Endothelial cell (in vitro differentiated cells): ENCODE results near the gene EIF3D. TPM values are rescaled to one million over a fixed set of nuclear protein-coding genes. Genes with fewer than 3 reads are reported as not detected.

Experiments
- DNase-seq: peaks from one replicate; pipeline ENCODE4 v3.0.0; 2021; ENCODE audit warnings: low spot score
- H3K27ac Mint-ChIP-seq: one replicate; pipeline ENCODE4 v1.8.0; 2021; ENCODE audit warnings: mixed read lengths, inconsistent platforms; ENCODE audit not compliant: unreplicated experiment
- H3K27me3 Mint-ChIP-seq: one replicate; pipeline ENCODE4 v1.8.0; 2021; ENCODE audit warnings: mild to moderate bottlenecking, moderate library complexity, mixed read lengths, inconsistent platforms; ENCODE audit not compliant: unreplicated experiment
- H3K36me3 Mint-ChIP-seq: one replicate; pipeline ENCODE4 v1.8.0; 2021; ENCODE audit warnings: mild to moderate bottlenecking, low read depth, mixed read lengths, inconsistent platforms; ENCODE audit not compliant: unreplicated experiment
- H3K4me1 Mint-ChIP-seq: one replicate; pipeline ENCODE4 v1.8.0; 2021; ENCODE audit warnings: mild to moderate bottlenecking, mixed read lengths, inconsistent platforms; ENCODE audit not compliant: unreplicated experiment
- H3K4me3 Mint-ChIP-seq: one replicate; pipeline ENCODE4 v1.8.0; 2021; ENCODE audit warnings: mild to moderate bottlenecking, mixed read lengths, inconsistent platforms; ENCODE audit not compliant: unreplicated experiment
- H3K9me3 Mint-ChIP-seq: one replicate; pipeline ENCODE4 v1.8.0; 2021; ENCODE audit warnings: mixed read lengths, inconsistent platforms; ENCODE audit not compliant: unreplicated experiment
- total RNA-seq: library from RNA; stranded (reverse); fragmentation: NEBNext Ultra II Directional; extraction: Animal tissue kit (Norgen Biotek cat#: 25700); gene quantifications from one replicate; pipeline ENCODE4 v1.2.1, GENCODE V29; 2021; ENCODE audit not compliant: unreplicated experiment
- TF ChIP-seq, protein P1 (sequence below): fragments of 200-600 bp; sonication (generic); IDR thresholded peaks from one replicate; pipeline ENCODE4 v1.5.0; 2021; ENCODE audit warnings: antibody characterized with exemption; ENCODE audit not compliant: unreplicated experiment

EIF3D gene
- total RNA-seq, 1 donor from 2014 or later, result 189 TPM

DNA sequence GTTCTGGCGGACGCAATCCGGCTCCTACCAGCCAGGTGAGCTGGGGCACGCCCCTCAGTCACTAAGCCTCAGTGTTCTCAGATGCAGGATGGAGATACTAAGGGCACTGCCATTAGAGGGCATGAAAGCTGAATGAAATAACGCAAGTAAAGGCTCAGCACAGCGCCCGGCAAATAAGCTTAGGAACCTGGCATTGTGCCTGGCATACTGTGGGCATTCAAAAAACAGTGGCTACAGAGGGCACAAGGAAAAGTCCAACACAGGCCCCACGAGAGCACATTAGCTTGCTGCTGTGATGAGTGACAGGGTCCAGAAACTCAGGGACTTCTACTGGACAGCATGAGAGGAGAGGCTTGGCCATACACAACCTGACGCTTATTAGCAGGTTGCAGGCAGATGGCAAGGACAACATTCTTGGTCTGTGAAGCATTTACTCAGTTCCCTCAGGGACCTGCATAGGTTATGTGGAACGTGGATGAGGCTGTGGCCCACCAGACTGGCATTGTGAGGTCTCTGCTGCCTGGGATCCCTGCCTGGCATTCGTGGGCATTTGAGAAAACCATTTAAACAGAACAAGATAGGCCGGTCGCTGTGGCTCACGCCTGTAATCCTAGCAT lies 59.8 kb downstream of the EIF3D start:
- H3K36me3 Mint-ChIP-seq, result peaks cover 9% of the 10 kb centered on the region
- TF ChIP-seq, protein P1, sequence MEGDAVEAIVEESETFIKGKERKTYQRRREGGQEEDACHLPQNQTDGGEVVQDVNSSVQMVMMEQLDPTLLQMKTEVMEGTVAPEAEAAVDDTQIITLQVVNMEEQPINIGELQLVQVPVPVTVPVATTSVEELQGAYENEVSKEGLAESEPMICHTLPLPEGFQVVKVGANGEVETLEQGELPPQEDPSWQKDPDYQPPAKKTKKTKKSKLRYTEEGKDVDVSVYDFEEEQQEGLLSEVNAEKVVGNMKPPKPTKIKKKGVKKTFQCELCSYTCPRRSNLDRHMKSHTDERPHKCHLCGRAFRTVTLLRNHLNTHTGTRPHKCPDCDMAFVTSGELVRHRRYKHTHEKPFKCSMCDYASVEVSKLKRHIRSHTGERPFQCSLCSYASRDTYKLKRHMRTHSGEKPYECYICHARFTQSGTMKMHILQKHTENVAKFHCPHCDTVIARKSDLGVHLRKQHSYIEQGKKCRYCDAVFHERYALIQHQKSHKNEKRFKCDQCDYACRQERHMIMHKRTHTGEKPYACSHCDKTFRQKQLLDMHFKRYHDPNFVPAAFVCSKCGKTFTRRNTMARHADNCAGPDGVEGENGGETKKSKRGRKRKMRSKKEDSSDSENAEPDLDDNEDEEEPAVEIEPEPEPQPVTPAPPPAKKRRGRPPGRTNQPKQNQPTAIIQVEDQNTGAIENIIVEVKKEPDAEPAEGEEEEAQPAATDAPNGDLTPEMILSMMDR, result no peak
- peaks cover 12% of the 10 kb centered on the region for H3K4me1 Mint-ChIP-seq
- no peak for DNase-seq
- no peaks in the 10 kb centered on the region for H3K9me3 Mint-ChIP-seq
- H3K4me3 Mint-ChIP-seq, result no peak overlapping the region
- no peak overlapping the region for H3K27ac Mint-ChIP-seq
- no peaks in the 10 kb centered on the region for H3K27me3 Mint-ChIP-seq

- H3K27me3 Mint-ChIP-seq, result peaks cover 3% of the 10 kb centered on the region
- no peak for DNase-seq
- H3K4me3 Mint-ChIP-seq, result no peak overlapping the region
- H3K36me3 Mint-ChIP-seq, result peaks cover 9% of the 10 kb centered on the region
- no peaks in the 10 kb centered on the region for H3K9me3 Mint-ChIP-seq
- TF ChIP-seq, protein P1, result no peak
- no peak overlapping the region for H3K27ac Mint-ChIP-seq
- peaks cover 6% of the 10 kb centered on the region for H3K4me1 Mint-ChIP-seq
Observed at GRCh38 chr22:36467946-36468345, 61.0 kb downstream of the EIF3D start.

DNA sequence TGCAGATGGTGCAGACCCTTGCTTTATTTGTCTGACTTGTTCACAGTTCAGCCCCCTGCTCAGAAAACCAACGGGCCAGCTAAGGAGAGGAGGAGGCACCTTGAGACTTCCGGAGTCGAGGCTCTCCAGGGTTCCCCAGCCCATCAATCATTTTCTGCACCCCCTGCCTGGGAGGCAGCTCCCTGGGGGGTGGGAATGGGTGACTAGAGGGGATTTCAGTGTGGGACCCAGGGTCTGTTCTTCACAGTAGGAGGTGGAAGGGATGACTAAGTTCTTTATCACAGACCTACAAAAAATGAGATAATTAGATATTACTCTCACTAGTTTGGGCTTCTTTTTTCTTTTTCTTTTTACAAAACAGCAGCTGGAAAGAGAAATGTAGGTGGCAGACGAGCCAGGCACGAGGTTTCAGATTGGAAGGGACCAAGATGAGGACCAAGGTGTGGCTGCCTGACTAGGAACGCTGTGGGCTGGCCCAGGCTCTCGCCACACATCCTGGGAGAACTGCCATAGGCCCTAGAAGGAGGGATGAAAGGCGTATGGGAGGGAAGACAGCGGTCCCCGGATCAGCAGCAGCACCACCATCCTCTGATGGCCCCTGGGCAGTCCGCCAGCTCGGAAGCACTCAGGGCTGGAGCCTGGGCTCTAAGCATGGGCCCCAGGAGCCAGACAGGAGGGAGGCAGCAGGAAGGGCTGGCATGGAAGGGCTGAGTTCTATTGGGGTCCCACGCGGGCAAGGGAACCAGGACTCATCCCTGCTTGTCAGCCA lies 61.7 kb downstream of the EIF3D start:
- Mint-ChIP-seq H3K4me1 (peaks cover 3% of the 10 kb centered on the region), H3K27ac (no peak overlapping the region), H3K4me3 (no peak overlapping the region), H3K27me3 (peaks cover 3% of the 10 kb centered on the region), H3K36me3 (peaks cover 9% of the 10 kb centered on the region), H3K9me3 (no peaks in the 10 kb centered on the region)
- DNase-seq, result no peak
- TF ChIP-seq, protein P1, result no peak

- Mint-ChIP-seq H3K27me3 (peaks cover 3% of the 10 kb centered on the region), H3K9me3 (no peaks in the 10 kb centered on the region), H3K27ac (no peak overlapping the region)
Observed at GRCh38 chr22:36466258-36466657, 62.7 kb downstream of the EIF3D start.

More at GRCh38 chr22:36466258-36466657, 62.7 kb downstream of the EIF3D start:
- TF ChIP-seq, protein P1, result no peak
- Mint-ChIP-seq H3K4me1 (peaks cover 4% of the 10 kb centered on the region), H3K4me3 (no peak overlapping the region), H3K36me3 (peaks cover 6% of the 10 kb centered on the region)
- no peak for DNase-seq
